GM21737 (cell line): ENCODE data around the gene ISLR2.

Experiments
- ATAC-seq: cut with Tn5 transposase; IDR thresholded peaks from one replicate; pipeline ENCODE4 v1.9.1; 2021; ENCODE audit warnings: mild to moderate bottlenecking, moderate library complexity; ENCODE audit not compliant: unreplicated experiment

The ISLR2 gene

GRCh38 chr15:74175271-74176191 is 45.1 kb downstream of the ISLR2 start:
- no peak for ATAC-seq

- no peak for ATAC-seq
Measured at GRCh38 chr15:74176262-74177214, 46.2 kb downstream of the ISLR2 start.

GRCh38 chr15:74178326-74179100 is 48.1 kb downstream of the ISLR2 start:
- no peak for ATAC-seq

- ATAC-seq, result no peak
Measured at GRCh38 chr15:74179101-74179841, 48.9 kb downstream of the ISLR2 start.

GRCh38 chr15:74179983-74180880 is 49.8 kb downstream of the ISLR2 start:
- no peak for ATAC-seq

- no peak for ATAC-seq
Measured at GRCh38 chr15:74180881-74181602, 50.7 kb downstream of the ISLR2 start.

GRCh38 chr15:74182131-74182530 is 51.7 kb downstream of the ISLR2 start:
- no peak for ATAC-seq

- ATAC-seq, result no peak
Measured at GRCh38 chr15:74184582-74185091, 54.3 kb downstream of the ISLR2 start.

- ATAC-seq, result no peak
Measured at GRCh38 chr15:74185710-74186348, 55.4 kb downstream of the ISLR2 start.
